GM03348 (cell line): ENCODE results near the gene OR11H1.
"Not testable (repeated sequence)": the region's sequence is repeated elsewhere in the genome, so short reads cannot be mapped to it uniquely, and the experiment has no call there.

Experiments
- DNase-seq: peaks from one replicate; pipeline ENCODE4 v3.0.0; 2012; ENCODE audit warnings: low spot score

OR11H1 gene, protein sequence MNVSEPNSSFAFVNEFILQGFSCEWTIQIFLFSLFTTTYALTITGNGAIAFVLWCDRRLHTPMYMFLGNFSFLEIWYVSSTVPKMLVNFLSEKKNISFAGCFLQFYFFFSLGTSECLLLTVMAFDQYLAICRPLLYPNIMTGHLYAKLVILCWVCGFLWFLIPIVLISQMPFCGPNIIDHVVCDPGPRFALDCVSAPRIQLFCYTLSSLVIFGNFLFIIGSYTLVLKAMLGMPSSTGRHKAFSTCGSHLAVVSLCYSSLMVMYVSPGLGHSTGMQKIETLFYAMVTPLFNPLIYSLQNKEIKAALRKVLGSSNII

DNA sequence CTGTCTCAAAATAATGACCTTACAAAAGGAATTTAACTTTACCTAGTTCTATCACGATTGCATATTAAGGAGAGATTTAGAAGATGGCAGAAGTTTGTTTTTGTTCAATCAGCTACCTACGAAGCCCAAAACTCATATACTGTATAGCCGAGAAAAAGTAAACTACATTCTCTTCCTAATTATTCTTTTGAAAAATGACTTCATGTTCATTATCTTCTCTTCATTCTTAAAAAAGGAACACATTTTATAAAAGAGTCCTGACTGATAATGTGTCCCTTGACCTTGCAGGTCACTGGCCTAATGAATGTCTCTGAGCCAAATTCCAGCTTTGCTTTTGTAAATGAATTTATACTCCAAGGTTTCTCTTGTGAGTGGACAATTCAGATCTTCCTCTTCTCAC, at the start of gene OR11H1:
Gene OR11H1 (plus strand): TSS at position 301 of the 400 bp plus-strand sequence. CDS start 0 bp downstream, at position 301.
- DNase-seq, result not testable (repeated sequence)

DNA sequence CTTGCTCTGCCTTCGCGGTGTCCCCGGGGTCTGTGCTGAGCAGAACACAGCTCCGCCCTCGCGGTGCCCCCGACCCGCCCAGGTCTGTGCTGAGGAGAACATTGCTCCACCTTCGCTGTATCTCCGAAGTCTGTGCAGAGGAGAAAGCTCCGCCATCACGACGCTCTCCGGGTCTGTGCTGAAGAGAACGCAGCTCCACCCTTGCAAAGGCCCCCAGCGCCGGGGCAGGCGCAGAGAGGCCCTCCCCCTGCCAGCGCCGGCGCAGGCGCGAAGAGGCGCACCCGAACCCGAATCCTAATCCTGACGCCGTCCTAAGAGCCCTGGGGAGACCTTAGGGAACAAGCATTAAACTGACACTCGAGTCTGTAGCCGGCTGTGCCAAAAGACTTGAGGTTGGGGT, 18.0 kb upstream of the OR11H1 start:
- not testable (repeated sequence) for DNase-seq

DNA sequence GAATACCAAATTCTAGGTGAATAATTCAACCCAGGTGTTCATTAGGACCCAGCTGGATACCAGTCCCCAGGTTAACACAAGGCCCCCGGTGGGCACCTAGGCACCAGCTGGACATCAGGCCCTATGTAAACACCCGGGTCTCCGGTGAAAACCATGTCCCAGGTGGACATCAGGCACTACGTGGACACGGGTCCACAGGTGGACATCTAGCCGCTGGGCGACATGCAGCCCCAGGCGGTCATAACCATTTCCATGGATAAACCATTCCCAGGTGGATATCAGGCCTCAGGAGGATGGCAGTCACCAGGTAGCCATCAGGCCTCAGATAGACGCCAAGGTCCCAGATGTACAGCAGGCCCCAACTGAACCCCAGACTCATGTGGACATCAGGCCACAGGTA, 12.1 kb upstream of the OR11H1 start:
- not testable (repeated sequence) for DNase-seq

DNA sequence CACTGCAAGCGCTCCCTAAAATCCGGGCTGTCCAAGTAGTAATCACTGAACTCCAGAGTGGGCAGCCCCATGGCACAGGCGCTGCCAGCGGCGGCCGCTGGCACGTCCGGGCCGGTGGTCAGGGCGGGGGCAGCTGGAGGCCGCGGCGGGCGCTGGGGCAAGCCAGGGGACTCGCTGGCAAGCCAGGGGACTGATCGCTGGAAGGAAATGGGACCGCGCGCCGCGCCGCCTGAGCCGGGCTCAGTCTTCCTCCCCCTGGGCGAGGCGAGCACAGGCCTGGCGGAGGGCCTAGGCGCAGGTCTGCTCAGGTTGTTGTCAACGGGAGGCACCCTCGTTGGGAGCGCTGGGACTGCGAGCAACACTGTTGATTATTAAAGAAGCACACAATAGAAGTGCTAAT, 25.8 kb downstream of the OR11H1 start:
- not testable (repeated sequence) for DNase-seq

DNA sequence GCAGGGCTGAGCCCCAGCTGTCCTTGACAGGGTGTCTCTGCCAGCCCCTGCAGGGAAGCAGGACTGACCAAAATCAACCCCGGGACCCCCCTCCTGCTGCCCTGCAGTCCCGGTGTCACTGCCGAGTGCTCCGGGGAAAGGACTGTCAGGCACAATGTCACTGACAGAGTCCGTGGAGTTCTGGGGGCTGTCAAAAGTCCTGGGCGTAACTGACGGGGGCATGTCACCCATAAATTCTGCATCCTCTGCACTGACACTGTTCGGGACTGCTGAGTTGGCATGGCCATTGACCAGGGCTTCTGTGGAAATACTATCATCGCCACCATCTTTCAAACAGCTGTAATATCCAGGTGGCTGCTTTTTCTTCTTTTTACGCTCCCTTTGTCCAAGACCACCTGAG, 35.5 kb downstream of the OR11H1 start:
- not testable (repeated sequence) for DNase-seq

DNA sequence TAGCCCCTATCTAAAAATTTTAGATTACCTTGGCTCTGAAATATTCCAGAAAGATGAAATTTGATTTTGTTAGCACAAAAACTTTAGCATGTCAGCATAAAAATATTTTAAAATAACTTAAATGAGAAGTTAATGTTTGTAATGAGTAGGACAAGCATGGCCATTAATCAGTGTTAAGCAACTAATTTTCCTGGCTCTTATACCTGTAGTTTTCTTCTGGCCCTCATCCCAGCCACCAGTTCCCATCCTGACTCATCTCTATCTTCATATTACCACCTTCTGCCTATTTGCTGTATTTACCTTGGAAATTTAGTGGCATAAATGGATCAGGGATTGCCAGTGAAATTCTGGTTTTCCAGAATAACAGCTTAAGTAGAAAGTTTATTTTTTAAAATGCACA, 37.1 kb downstream of the OR11H1 start:
- not testable (repeated sequence) for DNase-seq
